ENCODE results near the gene CHL1. TPM values are rescaled to one million over a fixed set of nuclear protein-coding genes. Genes with fewer than 3 reads are reported as not detected.

The CHL1 gene
- total RNA-seq, 2 donors from 2014 or later, result 3.0 to 10.6 TPM

- WGBS, 2 donors, result 28 to 50% methylated on average over 4 of the region's 4 CpGs
- ATAC-seq (no peak), DNase-seq (no peak)
- intact Hi-C loops (cut with DNase I), result no loop called here
- Histone ChIP-seq H3K9me3 (no peaks in the 10 kb centered on the region), H3K27me3 (no peaks in the 10 kb centered on the region), H3K36me3 (replicated peaks in 1 of 2; ENCODE audit: insufficient read depth in 1 of 2, low read depth in 2 of 2) (no peaks in the 10 kb centered on the region), H3K4me1 (no peaks in the 10 kb centered on the region), H3K27ac (no peak overlapping the region), H3K4me3 (no peak overlapping the region)
- TF ChIP-seq CTCF (IDR thresholded peaks at IDR 0.05), result no peak
- no peak for TF ChIP-seq POLR2A (IDR thresholded peaks at IDR 0.05)
Measured at GRCh38 chr3:212432-212831, 15.9 kb downstream of the CHL1 start.

GRCh38 chr3:217099-217813 lies 20.7 kb downstream of the CHL1 start:
- no peaks in the 10 kb centered on the region for H3K9me3 ChIP-seq
- WGBS, 2 donors, result 27 to 31% methylated on average over 5 of the region's 5 CpGs
- H3K27ac ChIP-seq, result no peak overlapping the region
- intact Hi-C loops (cut with DNase I), result no loop called here
- ATAC-seq (no peak), DNase-seq (no peak)
- H3K4me3 ChIP-seq, result no peak overlapping the region
- no peaks in the 10 kb centered on the region for H3K4me1 ChIP-seq
- H3K27me3 ChIP-seq, result no peaks in the 10 kb centered on the region
- H3K36me3 ChIP-seq (replicated peaks in 1 of 2; ENCODE audit: insufficient read depth in 1 of 2, low read depth in 2 of 2), result no peaks in the 10 kb centered on the region
- TF ChIP-seq POLR2A (IDR thresholded peaks at IDR 0.05) (no peak), CTCF (IDR thresholded peaks at IDR 0.05) (no peak)

- intact Hi-C loops (cut with DNase I), result no loop called here
- DNase-seq (no peak), ATAC-seq (no peak)
- Histone ChIP-seq H3K4me3 (no peak overlapping the region), H3K27me3 (no peaks in the 10 kb centered on the region), H3K9me3 (no peaks in the 10 kb centered on the region), H3K27ac (no peak overlapping the region), H3K36me3 (replicated peaks in 1 of 2; ENCODE audit: insufficient read depth in 1 of 2, low read depth in 2 of 2) (no peaks in the 10 kb centered on the region), H3K4me1 (no peaks in the 10 kb centered on the region)
- TF ChIP-seq CTCF (IDR thresholded peaks at IDR 0.05) (no peak), POLR2A (IDR thresholded peaks at IDR 0.05) (no peak)
- WGBS, 2 donors, result 56 to 69% methylated on average over 2 of the region's 2 CpGs
Measured at GRCh38 chr3:217948-218347, 21.4 kb downstream of the CHL1 start.

- Histone ChIP-seq H3K27ac (no peak overlapping the region), H3K36me3 (replicated peaks in 1 of 2; ENCODE audit: insufficient read depth in 1 of 2, low read depth in 2 of 2) (no peaks in the 10 kb centered on the region), H3K9me3 (peaks cover 0 to 8% (median 0%) of the 10 kb centered on the region in 3 donors), H3K4me3 (no peak overlapping the region), H3K27me3 (no peaks in the 10 kb centered on the region), H3K4me1 (no peaks in the 10 kb centered on the region)
- DNase-seq, result no peak
- WGBS, 2 donors, result 41 to 44% methylated on average over 3 of the region's 3 CpGs
- intact Hi-C loops (cut with DNase I), result no loop called here
- TF ChIP-seq POLR2A (IDR thresholded peaks at IDR 0.05) (no peak), CTCF (IDR thresholded peaks at IDR 0.05) (no peak)
- ATAC-seq, result no peak
Measured at GRCh38 chr3:228442-229182, 32.0 kb downstream of the CHL1 start.

Data from body of pancreas (tissue), 4 donors.